NCI-H1436 treated with DMSO at 0.1 percent for 48 hours (cell line): ENCODE results near the gene CNMD.

ENCODE experiments used
- DNase-seq: peaks from one replicate; lab custom pipeline; 2025; lab: John Stamatoyannopoulos, UW

CNMD gene

DNA sequence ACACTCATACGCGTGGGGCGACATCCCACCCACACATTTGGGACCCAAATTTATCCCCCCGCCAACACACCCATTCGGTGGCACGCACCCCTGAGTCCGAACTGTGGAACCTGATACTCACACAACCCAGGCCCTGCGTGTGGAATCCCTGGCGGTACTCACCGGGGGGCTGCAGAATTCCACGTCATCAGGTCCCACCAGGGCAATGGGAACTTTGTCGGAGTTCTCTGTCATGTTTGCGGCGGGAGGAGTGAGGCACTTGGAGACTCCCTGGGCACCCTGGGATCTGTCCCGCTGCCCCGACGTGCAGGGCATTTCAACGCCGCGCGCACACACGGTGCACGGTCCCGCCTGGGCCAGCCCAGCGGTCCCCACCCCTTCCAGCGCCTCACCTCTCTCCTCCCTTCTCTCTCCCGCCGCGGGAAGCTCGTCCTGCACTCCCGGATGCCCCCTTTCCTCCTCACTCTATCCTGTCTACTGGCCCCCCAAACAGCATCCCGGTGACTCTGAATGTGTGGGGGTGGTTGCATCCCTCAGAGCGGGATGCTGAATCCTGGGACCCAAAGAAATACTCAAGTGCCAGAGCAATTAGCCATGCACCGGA lies at the start of gene CNMD:
TSS of gene CNMD (minus strand) at position 353 of the 604 bp plus-strand sequence. CDS start at position 234, 119 bp downstream.
- DNase-seq: no peak

DNA sequence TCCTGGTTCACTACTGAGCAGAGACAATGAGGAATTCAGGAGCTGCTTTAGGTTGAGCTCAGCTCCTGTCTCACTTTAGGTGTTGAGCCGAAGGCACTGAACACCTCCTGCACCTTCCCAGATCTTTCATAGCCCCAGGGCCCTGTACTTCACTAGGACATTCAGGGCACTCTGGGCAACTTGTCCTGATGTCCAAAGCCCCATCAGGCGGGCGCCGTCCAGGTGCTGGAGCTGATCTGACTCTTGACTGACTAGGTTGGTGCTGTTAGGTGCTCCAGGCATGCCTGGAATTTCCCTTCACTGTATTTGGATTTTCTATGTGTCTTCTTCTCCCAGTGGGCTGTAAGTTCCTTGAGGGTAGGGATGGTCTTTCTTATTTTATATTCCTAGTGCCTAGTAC lies 48.4 kb upstream of the CNMD start:
- DNase-seq: no peak

DNA sequence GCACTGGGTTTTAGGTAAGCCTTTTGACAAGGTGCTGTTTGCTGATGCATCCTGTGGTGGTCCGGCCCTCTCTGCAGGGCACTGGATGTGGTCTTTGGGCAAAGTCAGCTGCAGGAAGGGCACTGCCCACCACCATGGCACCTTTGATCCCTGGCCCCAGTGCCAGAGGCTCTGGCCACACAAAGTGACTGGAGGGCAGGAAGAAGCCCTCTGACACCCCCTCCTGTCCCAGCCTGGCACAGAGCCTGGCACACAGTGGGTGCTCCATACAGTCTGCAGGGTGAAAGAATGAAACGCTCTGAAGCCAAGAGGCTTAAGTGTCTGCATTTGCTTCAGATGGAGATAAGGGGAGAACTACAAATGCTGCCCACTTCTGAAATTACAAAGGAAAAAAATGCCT lies 47.6 kb upstream of the CNMD start:
- DNase-seq: no peak

DNA sequence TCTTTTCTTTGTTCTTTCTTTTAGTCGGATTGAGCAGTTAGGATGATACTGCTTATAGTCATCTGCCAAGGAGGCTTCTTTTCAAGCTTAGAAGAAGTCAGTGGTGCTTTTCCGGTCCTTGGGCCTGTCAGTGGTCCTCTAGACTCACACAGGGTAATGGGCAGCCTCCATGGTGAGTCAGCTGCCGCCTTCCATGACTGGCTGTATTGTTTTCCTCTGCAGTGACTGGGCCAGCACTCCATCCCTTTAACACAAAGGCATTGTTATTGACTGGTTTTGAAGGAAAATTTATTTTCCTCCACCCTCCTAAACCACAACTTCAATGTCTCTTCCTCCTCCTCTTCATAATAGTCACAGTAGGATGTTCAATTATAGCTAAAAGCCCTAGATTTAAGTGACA lies 47.1 kb upstream of the CNMD start:
- no peak for DNase-seq

DNA sequence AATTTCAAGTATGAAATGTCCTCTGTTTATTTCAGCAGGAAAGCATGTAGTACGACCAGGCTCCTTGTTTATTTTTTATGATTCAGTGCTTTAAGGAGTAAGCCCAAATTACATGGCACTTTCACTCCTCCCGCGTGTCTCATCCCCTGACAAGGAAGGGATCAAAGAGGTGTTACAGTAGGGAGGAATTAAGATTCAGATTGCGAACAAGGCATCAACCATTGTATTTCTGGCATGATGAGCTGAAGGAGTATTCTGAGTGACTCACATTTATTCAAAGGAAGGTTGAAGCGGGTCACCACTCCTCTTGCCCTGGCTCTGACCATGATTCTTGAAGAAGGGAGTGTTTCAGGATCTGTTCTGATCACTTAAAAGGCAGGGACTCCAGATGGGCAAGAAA lies 46.1 kb upstream of the CNMD start:
- no peak for DNase-seq

DNA sequence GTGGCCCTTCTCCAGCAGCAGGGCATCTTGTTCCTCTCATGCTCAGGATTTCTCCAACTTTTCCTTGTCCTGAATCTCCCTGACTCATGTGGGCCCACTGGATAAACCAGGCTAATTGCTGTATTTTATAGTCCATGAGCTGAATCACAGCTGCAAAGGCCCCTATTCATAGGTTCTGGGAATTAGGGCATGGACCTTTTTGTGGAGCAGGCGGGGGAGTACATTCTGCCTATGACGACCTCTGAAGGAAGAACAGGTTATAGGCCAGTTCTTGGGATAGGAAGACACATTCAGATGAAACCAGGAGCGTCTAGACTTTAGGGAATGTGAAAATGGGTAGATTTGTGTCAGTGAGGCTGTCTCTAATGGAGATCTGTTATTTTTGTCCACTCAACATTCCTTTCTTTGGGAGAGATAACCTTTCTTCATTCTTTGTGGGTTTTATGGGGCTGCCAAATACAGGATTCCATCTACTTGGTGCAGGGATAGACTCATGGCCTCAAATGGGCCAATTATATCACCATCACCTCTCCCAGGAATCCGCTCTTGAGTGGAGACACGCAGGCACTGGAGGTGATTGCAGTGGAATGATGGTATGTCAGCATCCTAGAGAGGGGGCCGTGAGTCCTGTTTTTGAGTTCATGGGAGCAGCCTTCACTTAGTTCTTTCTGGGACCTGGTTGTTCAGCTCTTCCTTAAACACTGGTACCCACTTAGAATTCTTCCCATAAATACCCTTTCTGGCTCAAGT lies 45.1 kb upstream of the CNMD start:
- no peak for DNase-seq

DNA sequence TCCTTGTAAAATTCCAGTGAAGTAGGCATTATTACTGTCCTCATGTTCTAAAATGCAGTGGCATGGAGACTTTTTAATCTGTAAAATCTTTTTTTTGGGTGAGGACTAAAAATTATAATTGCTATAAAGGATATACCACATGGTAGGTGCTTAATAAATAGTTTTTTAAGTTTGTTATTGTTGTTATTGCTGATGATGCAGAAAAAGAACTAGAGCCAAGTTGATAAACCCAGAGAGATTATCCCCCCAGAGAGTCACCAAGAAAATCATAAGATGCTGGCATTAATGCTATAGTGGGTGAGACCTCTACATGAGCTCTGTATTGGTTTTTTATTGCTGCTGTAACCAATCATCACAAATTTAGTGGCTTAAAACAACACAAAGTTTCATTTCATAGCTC lies 44.3 kb upstream of the CNMD start:
- DNase-seq: no peak

DNA sequence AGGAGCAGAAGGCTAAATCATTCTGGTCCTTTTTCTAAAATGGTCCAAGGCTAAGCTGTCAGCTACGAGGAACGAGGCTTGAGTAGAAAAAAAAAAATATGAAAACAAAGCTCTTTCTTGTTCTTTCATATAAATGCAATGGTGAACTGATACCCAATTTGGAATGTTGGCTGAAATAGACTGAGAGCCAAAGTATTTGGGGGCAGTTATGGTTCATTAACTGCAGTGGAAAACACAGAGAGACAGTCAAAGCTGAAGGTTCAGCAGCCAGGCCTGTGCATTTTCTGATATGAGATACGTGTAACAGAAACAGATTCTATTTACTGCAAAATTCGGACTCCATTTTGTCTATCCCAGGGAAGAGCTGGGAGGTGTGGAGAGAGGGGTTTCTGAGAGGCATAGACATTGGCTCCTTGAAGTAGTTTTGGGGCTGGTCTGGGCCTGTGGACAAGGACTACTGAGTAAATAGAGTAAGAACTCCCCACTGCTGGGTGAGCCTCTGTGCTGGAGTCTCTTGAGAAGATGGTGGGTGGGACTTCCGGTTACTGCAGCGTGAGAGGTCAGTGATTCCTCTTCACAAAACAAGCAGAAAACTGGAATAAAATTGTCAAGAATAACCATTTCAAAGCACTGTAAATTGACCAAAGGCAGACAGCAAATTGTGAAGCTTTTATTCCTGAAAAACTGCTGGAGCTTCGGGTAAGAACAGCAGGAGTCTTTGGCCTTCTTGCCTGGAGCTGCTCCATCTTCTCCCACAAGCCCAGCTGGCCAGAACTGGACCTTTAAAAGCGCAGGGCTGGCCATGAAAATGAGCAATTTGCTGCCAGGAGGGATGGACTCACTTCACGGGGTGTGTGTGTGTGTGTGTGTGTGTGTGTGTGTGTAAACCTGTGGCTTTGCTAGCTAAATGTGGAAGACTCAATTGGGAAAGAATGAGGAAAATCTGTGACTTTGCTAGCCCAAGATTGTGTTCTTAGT lies 43.1 kb upstream of the CNMD start:
- DNase-seq: no peak

DNA sequence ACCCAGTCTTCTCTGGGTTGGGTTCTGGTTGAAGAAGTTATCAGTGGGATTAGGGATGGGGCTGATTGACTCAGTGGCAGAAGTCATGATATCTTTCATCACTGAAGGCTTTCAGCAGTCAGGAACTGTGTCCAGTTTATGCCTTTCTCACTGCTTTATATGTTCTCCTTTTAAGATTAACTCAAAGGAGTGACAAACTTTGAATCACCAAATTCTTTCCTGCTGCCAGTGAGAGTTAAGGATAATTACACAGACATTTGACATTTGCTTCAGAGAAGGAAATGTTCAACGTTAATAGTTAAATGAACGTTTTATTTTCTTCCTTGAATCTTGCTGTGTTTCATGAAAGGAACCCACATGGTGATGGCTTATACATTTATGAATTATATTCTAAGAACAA lies 41.0 kb upstream of the CNMD start:
- no peak for DNase-seq

DNA sequence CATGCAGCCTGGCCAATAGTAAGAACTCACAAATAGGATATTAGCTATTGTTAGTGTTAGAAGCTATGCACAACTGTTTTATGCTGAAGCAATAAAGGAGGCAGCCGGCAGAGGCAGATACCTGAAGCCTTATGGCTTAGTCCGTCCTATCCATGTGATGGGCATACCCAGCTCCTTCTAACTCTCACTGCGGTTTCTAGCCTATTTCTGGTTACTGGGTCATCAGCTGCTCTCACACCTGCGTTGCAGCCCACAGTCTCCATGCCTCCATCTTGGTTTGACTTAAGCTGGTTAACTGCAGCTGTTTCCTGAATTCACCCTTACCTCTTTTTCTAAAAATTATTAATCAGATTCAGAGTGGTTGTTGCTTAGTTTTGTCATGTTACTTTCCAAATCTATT lies 40.5 kb upstream of the CNMD start:
- no peak for DNase-seq

DNA sequence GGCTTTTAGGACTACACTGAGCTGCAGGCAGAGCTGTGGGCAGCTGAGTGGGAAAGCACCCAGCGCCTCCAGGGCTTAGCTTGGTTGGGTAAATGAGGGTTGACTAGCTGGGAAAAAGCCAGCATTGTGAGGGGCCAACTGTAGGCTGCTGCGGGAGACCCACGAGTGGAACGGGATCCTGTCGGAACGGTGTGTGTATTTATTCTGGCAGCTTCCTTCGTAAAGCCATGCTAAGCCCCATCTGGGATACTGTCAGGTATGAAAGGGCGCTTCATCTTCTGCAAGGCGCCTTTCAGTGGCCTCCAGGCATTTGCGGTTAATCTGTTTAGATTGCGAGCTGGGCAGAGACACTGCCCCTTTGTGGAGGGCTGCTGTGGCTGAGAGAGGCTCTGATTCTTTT lies 39.5 kb upstream of the CNMD start:
- no peak for DNase-seq

DNA sequence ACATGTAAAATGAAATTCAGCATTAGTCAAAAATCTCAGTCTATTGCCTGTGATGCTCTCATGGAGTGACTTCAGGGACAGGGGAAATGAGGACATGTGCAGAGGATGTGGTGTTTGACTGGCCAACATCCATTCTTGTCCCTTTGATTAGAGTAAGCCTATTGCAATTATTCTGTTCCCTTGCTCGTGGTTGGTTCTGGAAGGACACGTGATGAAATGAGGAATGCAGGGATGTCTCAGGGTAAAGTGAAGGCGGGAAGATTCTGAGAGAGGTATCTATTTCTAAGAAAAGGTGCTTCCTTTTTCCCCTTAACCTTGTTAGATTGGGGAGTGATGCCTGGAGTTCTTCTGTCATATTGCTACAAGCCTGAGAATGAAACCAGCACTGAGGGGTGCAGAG lies 37.1 kb upstream of the CNMD start:
- no peak for DNase-seq

DNA sequence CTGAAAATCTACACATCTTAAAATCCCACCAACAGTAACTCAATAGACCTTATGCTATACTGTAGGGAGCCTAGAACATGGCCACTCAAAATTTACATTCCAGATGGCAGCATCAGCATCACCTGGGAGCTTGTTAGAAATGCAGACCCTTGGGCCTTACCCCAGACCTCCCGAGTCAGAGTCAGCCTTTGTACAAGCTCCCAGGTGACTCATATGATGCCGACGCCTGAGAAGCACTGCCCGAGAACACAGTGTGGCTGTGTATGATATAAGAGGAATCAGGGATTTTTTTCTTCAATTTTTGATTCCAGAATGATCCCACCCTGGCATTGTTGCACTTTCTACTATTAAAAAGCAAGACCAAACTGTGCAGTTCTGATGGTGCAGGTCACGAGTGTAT lies 35.9 kb upstream of the CNMD start:
- DNase-seq: no peak

DNA sequence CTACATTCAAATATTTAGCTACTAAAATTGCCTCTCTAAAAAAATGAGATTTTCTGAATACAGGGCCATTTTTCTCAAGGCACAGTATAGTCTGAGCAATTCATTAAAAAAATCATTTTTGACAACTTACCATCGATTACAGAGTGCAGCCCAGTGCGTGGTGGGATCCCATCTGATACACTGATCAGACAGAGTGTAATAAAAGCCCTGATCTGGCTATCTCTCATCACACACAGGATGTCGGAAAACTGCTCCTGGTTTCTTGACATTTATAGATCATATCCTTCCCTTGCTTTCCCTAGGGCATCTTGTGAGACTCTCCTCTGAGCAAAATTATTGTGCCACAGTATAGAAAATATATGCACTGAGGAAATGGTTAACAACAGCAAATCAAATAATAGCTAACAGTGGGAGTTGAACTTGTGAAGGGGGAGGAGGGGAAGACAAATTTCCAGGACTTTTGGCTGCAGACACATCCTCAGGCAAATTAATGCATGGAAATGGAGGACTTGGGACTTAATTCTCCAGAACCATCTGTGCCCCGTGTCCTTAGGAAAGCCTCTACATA lies 28.4 kb upstream of the CNMD start:
- DNase-seq: no peak

DNA sequence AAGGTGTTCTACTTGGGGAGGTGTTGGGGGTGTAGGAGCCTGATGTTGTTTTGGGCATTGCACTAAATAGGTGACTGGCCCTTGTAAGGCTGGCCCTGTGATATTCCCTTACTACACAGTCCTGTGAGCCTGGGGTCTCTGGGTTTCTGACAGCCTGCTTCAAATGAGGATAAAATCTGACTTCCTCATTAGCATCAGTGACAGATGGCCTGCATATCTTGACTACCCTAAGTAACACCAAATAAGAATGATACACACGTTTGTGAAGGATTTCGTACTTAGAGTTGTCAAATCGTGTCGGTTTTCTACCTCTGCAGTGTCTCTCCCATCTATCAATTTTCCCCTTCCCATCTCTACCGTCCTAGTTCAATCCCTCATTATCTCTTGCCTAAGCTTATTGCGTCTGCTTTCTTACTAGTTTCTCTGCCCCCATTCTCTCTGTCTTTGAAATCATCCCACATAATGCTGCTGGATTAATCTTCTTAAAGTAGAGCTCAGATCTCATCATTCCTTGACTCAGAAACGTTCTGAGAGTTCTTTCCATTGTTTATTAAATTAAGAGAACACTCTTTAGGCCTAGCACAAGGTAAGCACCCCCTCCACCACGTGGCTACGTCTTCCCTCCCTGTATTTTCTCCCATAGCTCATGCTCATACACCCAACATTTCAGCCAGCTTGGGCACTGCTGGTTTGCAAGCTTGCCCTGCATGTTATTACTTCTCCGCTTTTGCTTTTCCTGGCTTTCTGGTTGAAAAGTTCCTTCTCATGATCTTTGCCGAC lies 26.2 kb upstream of the CNMD start:
- no peak for DNase-seq

DNA sequence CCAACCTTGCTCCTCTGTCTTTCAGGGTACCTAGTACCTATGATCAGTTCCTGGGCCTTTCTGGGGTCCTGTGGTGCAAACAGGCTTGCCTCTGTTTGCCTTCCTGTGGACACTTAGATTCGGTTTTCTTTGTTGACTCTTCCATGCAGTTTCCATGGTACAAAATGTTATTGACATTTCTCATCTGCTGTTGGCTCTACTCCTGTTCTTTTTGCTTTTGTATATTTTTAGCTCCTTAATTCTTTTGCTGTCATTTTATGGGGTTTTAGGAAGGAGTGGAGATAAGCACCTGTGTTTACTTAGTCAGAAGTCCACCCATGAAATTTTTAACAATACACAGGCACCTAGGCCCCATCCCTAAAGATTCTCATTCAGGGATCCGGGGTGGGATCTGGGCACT lies 20.5 kb upstream of the CNMD start:
- no peak for DNase-seq

DNA sequence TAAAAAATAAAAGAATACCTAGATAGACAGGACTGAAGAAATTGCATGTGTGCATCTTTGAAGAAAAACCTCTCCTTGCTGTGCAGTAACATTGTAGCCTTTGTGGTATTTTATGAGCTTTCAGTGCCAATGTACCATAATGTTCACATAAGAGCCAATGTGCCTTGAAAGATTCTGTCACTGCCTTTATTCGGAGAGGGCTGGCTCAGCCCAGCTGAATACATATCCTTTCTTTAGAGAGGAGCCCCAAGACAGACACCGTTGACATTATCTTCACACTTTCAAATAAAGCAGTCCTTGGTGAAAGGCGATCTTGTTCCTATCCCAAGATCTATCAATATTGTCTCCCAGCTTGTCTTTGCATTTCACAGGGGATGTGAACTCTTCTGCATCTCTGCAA lies 18.5 kb upstream of the CNMD start:
- no peak for DNase-seq

DNA sequence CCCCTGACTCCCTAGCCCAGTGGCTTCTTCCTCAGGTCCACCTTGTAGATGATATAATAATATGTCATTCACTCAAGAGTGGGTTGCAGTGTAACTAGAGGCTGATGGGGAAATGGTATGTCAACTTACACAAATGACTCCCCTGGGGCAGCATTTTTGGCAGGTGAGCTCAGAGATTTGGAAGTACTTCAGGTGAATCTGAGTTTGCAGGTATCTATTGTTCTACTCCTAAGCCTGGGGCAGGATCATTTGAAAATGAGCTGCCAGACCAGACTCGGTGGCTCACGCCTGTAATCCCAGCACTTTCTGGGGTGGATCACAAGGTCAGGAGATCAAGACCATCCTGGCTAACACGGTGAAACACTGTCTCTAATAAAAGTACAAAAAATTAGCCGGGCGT lies 11.6 kb upstream of the CNMD start:
- no peak for DNase-seq

DNA sequence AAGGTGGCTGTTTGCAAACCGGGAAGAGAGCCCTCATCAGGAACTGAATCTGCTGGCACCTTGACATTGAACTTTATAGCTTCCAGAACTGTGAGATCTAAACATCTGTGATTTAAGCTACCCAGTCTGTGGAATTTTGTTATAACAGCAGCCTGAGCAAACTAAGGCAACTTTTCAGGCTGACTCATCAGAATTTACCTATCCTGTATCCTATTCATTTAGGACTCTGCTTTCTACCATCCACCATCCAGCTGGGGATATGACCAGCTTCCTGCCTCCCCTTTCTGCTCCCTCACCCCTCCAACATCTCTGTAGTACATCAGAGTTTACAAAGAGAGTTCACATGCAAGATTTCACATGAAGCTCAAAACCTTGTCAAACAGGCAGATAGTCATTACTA lies 11.1 kb upstream of the CNMD start:
- DNase-seq: no peak

DNA sequence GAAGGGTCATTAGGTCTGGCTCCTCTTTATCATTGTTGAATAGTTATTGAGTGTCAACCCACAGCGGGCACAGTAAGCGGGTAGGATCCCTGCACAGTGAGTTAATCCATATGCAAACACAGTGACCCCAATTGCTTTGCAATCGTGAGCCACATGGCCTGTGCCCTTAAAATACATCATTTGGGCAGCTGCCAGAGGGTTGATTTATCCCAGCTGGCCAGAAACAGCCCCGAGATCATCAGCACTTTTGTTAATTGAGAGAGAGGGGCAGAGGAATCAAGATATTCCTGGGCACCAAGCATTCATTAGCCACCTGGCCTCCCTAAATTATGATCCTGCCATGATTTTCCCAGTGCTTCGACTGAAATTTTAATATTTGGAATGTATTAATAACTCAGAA lies 9.8 kb upstream of the CNMD start:
- no peak for DNase-seq

DNA sequence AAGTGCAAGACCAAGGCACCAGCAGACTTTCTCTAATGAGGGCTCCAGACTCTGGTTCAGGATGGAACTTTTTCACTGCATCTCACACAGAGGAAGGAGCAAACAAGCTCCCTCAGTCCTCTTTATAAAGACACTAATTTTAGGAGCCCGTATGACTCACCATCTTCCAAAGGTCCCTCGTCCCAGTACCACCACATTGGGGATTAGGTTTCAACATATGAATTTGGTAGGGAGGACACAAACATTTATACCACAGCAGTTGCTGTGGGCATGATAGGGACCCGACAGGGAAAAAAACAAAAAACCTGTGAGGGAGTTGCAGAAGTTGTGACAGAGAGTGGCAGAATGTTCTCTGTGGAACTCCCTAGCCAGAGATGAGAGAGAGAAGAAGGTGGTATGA lies 6.5 kb upstream of the CNMD start:
- DNase-seq: no peak

DNA sequence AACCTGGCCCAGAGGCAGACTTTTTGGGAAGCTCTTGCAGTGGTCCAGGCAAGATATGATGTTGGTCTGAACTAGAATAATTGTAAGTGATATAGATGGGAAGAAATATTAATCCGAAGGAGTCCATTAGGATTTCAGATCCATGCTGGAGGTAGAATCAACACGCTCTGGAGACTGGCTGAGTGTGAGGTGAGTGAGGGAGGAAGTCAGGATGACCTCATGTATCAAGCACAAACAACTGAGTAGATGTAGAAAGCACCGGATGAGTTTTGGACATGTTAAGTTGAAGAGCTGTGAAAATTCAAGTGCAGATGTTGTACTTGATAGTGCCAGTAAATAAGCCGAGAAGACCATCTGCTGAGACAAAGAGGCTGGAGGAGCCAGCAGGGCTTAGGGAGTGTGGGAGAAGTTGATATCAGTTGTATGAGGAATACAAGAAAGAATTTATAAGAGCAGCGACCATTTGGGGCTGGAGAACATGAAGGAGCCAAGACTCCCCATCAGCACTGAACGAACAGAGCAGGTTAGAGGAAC lies 5.3 kb upstream of the CNMD start:
- DNase-seq: no peak
